Glomerular endothelial cell (primary cell): Measurements from ENCODE around the gene GRK2. TPM values are rescaled to one million over a fixed set of nuclear protein-coding genes. Genes with fewer than 3 reads are reported as not detected.
A peak's percentile ranks its signal among the peaks of the same experiment; 100 is the strongest.
"Not testable (repeated sequence)": the region's sequence is repeated elsewhere in the genome, so short reads cannot be mapped to it uniquely, and the experiment has no call there.

Experiments
- DNase-seq: peaks from one replicate; pipeline ENCODE4 v3.0.0-alpha.2; 2011; ENCODE audit warnings: low read depth, low spot score; ENCODE audit errors: extremely low read depth
- total RNA-seq: library from RNA; depleted of rRNA; stranded (reverse); fragments of >200 nt; gene quantifications from 2 replicates; pipeline ENCODE4 v1.2.3, GENCODE V29; 2015

The GRK2 gene
- total RNA-seq, 1 donor from 2014 or later = 72.7 TPM

DNA sequence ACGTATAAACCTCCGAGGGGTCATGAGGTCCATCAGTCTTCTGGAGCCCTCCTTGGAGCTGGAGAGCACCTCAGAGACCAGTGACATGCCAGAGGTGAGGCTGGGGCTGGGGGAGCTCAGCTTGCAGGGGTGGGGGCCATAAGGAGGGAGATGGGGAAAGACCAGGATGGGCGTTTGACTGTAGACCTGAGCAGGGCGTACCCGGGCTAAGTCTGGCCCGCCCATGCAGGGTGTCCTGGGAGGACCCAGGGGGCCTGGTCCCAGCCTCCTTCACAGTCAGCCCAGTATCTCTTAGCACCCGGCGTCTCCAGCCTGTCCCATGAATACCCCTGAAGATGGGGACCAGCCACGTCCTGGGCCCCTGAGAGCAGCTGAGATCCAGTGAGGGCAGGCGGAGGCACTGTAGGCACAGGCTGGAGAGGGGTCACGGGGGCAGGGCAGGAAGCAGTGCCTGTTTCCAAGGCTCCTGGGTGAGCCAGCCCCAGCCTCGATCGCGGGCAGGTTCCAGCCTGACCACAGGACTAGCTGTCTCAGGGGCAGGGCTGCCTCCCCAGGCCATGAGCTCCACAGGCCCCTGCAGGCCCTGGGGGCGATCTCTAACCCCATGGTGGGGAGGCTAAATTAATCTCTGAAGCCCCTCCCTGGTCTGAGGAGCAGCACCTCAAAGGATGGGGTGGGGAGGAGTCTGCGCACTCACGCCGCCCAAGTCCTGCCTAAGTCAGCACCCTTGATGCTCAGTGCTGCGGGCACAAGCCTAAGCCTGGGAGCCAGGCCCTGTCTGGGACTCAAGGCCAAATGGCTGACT, 44.2 kb downstream of the GRK2 start:
- no peak for DNase-seq

DNA sequence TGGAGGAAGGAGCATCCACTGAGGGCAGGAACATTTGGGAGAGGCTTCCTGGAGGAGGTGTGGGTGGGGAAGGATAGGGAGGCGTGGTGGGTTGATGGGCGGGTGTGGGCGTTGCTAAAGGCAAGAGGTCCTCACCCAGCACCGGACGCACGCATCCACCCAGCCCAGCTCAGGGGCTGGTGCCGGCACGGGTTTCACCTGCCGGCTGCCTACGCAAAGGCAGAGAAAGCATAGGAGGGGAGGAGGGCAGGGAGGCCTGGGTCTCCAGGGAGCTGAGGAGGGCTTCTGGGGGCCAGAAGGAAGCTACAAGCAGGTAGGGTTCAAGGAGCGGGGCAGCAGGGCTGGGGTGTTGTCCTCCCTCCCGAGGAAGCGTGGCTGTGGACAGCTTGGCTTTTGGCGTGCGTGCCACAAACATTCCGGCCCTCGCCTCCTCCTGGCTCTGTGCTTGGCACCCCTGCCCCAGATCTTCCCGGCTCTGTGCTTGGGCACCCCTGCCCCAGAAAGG, 44.8 kb downstream of the GRK2 start:
- no peak for DNase-seq

DNA sequence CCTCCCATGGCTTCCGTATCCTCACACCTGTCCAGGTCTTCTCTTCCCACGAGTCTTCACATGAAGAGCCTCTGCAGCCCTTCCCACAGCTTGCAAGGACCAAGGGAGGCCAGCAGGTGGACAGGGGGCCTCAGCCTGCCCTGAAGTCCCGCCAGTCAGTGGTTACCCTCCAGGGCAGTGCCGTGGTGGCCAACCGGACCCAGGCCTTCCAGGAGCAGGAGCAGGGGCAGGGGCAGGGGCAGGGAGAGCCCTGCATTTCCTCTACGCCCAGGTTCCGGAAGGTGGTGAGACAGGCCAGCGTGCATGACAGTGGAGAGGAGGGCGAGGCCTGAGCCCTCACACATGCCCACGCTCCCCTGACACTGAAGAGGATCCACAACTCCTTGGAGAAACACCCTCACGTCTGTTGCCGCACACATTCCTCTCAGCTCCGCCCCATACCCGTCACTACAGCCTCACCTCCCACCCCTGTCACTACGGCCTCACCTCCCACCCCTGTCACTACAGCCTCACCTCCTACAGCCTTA, 45.3 kb downstream of the GRK2 start:
- DNase-seq = no peak

GRCh38 chr11:67312187-67313021, 46.1 kb downstream of the GRK2 start:
- DNase-seq = no peak

- no peak for DNase-seq
Observed at GRCh38 chr11:67313125-67313890, 47.0 kb downstream of the GRK2 start.

DNA sequence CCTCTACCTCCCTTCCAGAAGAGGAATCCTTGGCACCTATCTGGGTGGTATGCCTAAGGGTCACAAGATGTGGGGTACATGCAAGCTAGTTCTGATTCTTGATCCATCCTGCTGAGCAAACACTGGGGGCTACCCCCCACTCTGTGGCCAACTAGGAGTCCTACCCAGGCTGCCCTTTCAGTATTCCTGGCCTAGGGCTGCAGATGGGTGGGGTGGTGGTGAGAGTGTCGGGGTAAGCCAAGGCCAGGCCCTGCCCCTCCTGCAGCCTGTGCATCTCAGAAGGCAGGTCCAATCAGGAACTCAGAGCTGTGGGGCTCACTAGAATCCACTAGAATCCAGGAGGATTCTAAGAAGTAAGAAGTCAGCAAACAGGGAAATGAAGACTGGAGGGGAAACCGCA, 47.9 kb downstream of the GRK2 start:
- no peak for DNase-seq

GRCh38 chr11:67315325-67315909, 49.1 kb downstream of the GRK2 start:
- no peak for DNase-seq

DNA sequence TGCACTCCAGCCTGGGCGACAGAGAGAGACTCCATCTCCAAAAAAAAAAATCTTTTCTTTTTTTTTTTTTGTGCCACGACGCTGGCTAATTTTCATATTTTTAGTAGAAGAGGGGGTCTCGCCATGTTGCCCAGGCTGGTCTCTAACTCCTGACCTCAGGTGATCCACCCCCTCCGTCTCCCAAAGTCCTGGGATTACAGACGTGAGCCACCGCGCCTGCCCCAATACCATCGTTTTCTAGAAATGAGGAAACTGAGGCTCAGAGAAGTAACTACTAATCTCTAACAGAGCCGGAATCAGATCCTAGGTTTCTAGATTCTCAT, 50.6 kb downstream of the GRK2 start:
- DNase-seq = no peak

- peak; percentile 85 for DNase-seq
Observed at GRCh38 chr11:67317205-67317887, 51.1 kb downstream of the GRK2 start.

DNA sequence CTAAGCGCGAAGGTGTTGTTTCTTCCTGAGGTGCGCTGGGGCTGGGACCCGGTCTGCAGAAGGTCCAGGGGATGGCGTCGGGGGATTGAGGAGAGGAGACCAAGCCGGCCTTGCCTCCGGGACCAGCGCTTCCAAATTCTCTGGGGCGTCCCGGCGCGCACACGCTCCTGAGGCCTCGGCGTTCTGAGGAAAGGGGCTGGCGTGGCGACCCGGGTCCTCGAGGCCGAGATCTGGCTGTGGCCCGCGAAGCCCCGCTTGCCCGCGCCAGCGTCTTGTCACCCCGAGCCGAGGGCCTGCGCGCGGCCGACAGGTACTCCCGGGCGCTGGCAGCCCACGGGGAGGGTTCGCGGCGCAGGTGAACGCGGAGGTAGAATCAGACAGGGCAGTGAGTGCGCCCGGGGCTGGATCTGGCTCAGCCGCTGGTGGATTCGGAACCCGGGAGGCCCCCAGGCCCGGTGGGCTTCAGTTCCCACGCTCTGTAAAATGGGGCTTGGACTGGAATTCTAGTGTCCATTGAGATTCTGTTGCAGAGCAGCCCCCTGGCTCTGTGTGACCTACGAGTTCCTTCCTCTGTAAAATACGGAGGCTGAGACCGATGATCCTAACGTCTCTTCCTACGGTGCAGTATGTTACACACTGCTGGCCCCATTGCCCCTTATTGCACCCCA, 51.7 kb downstream of the GRK2 start:
- DNase-seq = no peak

DNA sequence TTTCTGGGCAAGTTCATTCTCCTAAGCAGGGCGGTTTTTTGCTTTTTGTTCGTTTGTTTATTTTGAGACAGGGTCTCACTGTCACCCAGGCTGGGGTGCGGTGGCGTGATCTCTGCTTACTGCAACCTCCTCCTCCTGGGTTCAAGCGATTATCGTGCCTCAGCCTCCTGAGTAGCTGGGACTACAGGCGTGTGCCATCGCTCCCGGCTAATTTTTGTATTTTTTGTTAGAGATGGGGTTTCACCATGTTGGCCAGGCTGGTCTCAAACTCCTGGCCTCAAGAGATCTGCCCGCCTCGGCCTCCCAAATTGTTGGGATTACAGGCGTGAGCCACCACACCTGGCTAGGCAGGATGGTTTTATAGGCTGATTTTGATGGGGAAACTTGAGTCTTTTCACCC, 52.6 kb downstream of the GRK2 start:
- not testable (repeated sequence) for DNase-seq

- no peak for DNase-seq
Observed at GRCh38 chr11:67320011-67320410, 53.7 kb downstream of the GRK2 start.

- DNase-seq = no peak
Observed at GRCh38 chr11:67320691-67321090, 54.4 kb downstream of the GRK2 start.

DNA sequence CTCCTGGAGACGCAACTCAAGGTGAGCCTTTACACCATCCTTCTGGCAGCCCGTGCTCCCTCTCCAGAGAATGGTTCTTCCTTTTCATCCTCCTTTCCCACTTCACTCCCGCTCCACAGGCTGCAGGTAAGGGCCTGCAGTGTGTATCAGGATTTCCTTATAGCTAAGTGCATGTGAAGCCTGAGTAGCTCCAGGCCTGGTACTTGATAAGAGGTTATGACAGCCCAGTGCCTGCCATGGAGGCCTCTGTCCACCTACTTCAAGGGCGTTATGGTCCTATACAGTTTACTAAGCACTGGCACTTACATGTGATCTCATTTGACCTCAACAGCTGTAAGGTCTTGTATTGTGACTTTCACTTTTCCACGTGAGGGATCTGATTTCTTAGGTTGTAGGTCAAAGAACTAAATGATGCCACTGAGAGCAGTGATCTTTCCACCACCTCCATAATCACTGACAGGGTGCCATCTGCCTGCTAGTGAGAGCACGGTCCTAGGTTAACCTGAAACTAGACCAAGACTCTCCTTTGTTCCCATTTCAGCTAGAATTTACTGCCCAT, 55.1 kb downstream of the GRK2 start:
- DNase-seq = no peak

- no peak for DNase-seq
Observed at GRCh38 chr11:67322049-67322448, 55.8 kb downstream of the GRK2 start.

- DNase-seq = no peak
Observed at GRCh38 chr11:67323526-67323925, 57.3 kb downstream of the GRK2 start.

DNA sequence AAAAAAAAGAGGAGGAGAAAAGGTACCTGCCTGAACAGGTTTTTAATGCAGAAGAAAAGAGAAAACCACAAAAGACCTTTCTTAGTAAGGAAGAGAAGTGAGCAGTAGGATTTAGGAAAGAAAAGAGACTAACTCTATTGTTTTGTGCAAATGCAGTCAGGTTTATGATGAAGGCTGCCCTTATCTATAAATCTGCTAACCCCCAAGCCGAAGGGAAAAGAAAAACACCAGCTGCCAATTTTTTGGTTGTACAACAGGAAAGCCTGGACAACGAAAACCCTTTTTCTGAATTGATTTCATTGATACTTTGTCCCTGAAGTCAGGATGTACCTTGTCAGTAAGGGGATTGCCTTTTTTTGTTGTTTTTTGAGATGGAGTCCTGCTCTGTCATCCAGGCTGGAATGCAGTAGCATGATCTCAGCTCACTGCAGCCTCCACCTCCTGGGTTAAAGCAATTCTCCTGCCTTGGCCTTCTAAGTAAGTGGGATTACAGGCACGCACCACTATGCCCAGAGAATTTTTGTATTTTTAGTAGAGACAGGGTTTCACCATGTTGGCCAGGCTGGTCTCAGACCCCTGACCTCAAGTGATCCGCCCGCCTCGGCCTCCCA, 65.9 kb downstream of the GRK2 start:
- no peak for DNase-seq
